Measurements from ENCODE around the gene MEN1. TPM values are rescaled to one million over a fixed set of nuclear protein-coding genes. Genes with fewer than 3 reads are reported as not detected.

Gene MEN1
- total and polyA plus RNA-seq, 9 of the 15 experiments (the other 6 are each of a cell fraction or from before 2014, with no cell fraction given), result 3.4 to 57.2 (median 19.3) TPM

- TF ChIP-seq ZBTB49 (CRISPR knock-in tag; IDR thresholded peaks at IDR 0.05; ENCODE audit: borderline replicate concordance) (no peak), HNRNPUL1 (IDR thresholded peaks at IDR 0.05; ENCODE audit: low read length) (no peak), SREBF2 (CRISPR knock-in tag; IDR thresholded peaks at IDR 0.05) (no peak), HDAC6 (IDR thresholded peaks at IDR 0.05; ENCODE audit: low read depth, low read length) (no peak), HDAC3 (IDR thresholded peaks at IDR 0.05; ENCODE audit: borderline replicate concordance, partially characterized antibody) (no peak), ETS2 (tag; IDR thresholded peaks at IDR 0.05; ENCODE audit: borderline replicate concordance, poor library complexity, severe bottlenecking) (no peak), EP300 (IDR thresholded peaks at IDR 0.05; ENCODE audit: low read length) (peak; percentile 6; the same call in 1 of the 2 replicates), ZNF695 (CRISPR knock-in tag; IDR thresholded peaks at IDR 0.05) (no peak), NR1H2 (CRISPR knock-in tag; IDR thresholded peaks at IDR 0.05) (no peak), RBM39 (optimal IDR thresholded peaks at IDR 0.05; ENCODE audit: low read depth, low read length) (no peak), SRSF3 (IDR thresholded peaks at IDR 0.05; ENCODE audit: insufficient read depth, low read length) (no peak), CCNT2 (IDR thresholded peaks at IDR 0.05; ENCODE audit: borderline replicate concordance, extremely low read depth, insufficient read length, low read depth, low read length) (peak; percentile 67), HMGXB4 (CRISPR knock-in tag; IDR thresholded peaks at IDR 0.05) (no peak), ZZZ3 (IDR thresholded peaks at IDR 0.05) (no peak), RBFOX2 (IDR thresholded peaks at IDR 0.05; ENCODE audit: low read depth, low read length) (peak; percentile 89), ID3 (CRISPR knock-in tag; IDR thresholded peaks at IDR 0.05) (no peak), ID3 (tag; IDR thresholded peaks at IDR 0.05) (no peak), ZEB2 (IDR thresholded peaks at IDR 0.05) (no peak), ZNF668 (CRISPR knock-in tag; IDR thresholded peaks at IDR 0.05) (no peak)
Measured at GRCh38 chr11:64810271-64810890, at the start of gene MEN1 (continued).
